Lower leg skin (tissue), 4 donors: ENCODE results near the gene TRMT13. TPM values are rescaled to one million over a fixed set of nuclear protein-coding genes. Genes with fewer than 3 reads are reported as not detected.
"Not testable (repeated sequence)": the region's sequence is repeated elsewhere in the genome, so short reads cannot be mapped to it uniquely, and the experiment has no call there.

Source experiments
- DNase-seq, 2 donors: peaks; one replicate each; pipeline ENCODE4 v3.0.0-alpha.2; 2019; ENCODE audit warnings: low spot score in 2 of 2
- H3K4me3 ChIP-seq: fragments of 200-600 bp; sonication (generic); 2 replicates; pipeline ENCODE4 v1.5.1; 2017; ENCODE audit warnings: mild to moderate bottlenecking, low read depth; ENCODE audit not compliant: poor library complexity, severe bottlenecking
- POLR2A ChIP-seq, 2 donors: fragments of 450-650 bp; IDR thresholded peaks; one replicate each; pipeline ENCODE4 v1.6.1; 2016 to 2017; ENCODE audit warnings: antibody characterized with exemption in 2 of 2, mild to moderate bottlenecking in 1 of 2, moderate library complexity in 1 of 2
- WGBS, 2 donors: methylation state at CpG; one replicate each; pipeline ENCODE4 v1.1.5; 2018; 5-methylcytosine and 5-hydroxymethylcytosine counted together
- intact Hi-C: fragments of 100-400 bp; cut with DNase I; formaldehyde crosslinking; loops from one replicate; pipeline ENCODE4 v1.15.0; 2023; ENCODE audit warnings: low total_unique reads
- total RNA-seq, 4 donors: library from RNA; depleted of rRNA; stranded (reverse); fragments of >200 nt; gene quantifications; one replicate each; pipeline ENCODE4 v1.1.0, GENCODE V29; 2016
- TF ChIP-seq, protein P1 (sequence below), 3 donors: fragments of 450-650 bp; IDR thresholded peaks; one replicate each; pipeline ENCODE4 v1.5.1; 2016; ENCODE audit warnings: antibody characterized with exemption in 3 of 3, mild to moderate bottlenecking in 3 of 3, moderate library complexity in 2 of 3

The TRMT13 gene
- total RNA-seq, 4 donors from 2014 or later: 10.3 to 43.5 (median 13.4) TPM

DNA sequence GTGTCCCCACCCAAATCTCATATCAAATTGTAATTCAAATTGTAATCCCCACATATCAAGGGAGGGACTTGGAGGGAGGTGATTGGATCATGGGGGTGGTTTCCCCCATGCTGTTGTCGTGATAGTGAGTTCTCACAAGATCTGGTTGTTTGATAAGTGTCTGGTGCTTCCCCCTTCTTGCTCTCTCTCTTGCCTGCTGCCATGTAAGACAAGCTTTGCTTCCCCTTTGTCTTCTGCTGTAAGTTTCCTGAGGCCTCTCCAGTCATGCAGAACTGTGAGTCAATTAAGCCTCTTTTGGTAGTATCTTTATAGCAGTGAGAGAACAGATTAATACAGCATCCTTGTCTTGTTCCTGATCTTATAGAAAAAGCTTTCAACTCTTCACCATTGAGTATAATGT, 51.6 kb downstream of the TRMT13 start:
- no peak overlapping the region for H3K4me3 ChIP-seq
- TF ChIP-seq, protein P1, sequence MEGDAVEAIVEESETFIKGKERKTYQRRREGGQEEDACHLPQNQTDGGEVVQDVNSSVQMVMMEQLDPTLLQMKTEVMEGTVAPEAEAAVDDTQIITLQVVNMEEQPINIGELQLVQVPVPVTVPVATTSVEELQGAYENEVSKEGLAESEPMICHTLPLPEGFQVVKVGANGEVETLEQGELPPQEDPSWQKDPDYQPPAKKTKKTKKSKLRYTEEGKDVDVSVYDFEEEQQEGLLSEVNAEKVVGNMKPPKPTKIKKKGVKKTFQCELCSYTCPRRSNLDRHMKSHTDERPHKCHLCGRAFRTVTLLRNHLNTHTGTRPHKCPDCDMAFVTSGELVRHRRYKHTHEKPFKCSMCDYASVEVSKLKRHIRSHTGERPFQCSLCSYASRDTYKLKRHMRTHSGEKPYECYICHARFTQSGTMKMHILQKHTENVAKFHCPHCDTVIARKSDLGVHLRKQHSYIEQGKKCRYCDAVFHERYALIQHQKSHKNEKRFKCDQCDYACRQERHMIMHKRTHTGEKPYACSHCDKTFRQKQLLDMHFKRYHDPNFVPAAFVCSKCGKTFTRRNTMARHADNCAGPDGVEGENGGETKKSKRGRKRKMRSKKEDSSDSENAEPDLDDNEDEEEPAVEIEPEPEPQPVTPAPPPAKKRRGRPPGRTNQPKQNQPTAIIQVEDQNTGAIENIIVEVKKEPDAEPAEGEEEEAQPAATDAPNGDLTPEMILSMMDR (IDR thresholded peaks at IDR 0.05): no peak
- no peak for TF ChIP-seq POLR2A (IDR thresholded peaks at IDR 0.05)
- no peak for DNase-seq
- 43 to 48% methylated on average over 1 of the region's 1 CpG for WGBS, 2 donors
- intact Hi-C loops: no loop called here

- 54 to 55% methylated on average over 3 of the region's 3 CpGs for WGBS, 2 donors
- H3K4me3 ChIP-seq: no peak overlapping the region
Measured at GRCh38 chr1:100187912-100188311, 54.9 kb downstream of the TRMT13 start.

GRCh38 chr1:100188617-100189016, 55.7 kb downstream of the TRMT13 start:
- H3K4me3 ChIP-seq: no peak overlapping the region
- DNase-seq: no peak
- 43 to 48% methylated on average over 3 of the region's 3 CpGs for WGBS, 2 donors
- intact Hi-C loops: no loop called here
- TF ChIP-seq, protein P1 (IDR thresholded peaks at IDR 0.05): no peak
- no peak for TF ChIP-seq POLR2A (IDR thresholded peaks at IDR 0.05)

More at GRCh38 chr1:100187912-100188311, 54.9 kb downstream of the TRMT13 start:
- DNase-seq: peak; percentile 52 to 87
- TF ChIP-seq POLR2A (IDR thresholded peaks at IDR 0.05): no peak
- TF ChIP-seq, protein P1 (IDR thresholded peaks at IDR 0.05): no peak
- intact Hi-C loops: no loop called here

GRCh38 chr1:100198596-100198995, 65.6 kb downstream of the TRMT13 start:
- no peak overlapping the region for H3K4me3 ChIP-seq
- no peak for TF ChIP-seq POLR2A (IDR thresholded peaks at IDR 0.05)
- no peak for DNase-seq
- intact Hi-C loops: no loop called here
- 94 to 97% methylated on average over 1 of the region's 1 CpG for WGBS, 2 donors

DNA sequence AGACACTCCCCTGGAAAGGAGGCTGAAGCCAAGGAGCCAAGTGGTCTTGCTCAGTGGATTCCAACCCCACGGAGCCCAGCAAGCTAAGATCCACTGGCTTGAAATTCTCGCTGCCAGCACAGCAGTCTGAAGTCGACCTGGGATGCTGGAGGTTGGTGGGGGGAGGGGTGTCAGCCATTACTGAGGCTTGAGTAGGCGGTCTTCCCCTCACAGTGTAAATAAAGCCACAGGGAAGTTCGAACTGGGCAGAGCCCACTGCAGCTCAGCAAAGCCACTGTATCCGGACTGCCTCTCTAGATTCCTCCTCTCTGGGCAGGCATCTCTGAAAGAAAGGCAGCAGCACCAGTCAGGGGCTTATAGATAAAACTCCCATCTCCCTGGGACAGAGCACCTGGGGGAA, 67.1 kb downstream of the TRMT13 start:
- WGBS, 2 donors: 76 to 79% methylated on average over 6 of the region's 6 CpGs
- intact Hi-C loops: not testable (repeated sequence)

More for the DNA sequence above, 67.1 kb downstream of the TRMT13 start:
- DNase-seq, H3K4me3 ChIP-seq: not testable (repeated sequence)

Other genes starting within 250 kb of the TRMT13 start
- 10 to 100 TPM; 19.6 to 23.9 (median 22.4) TPM for gene SLC35A3, start 163.2 kb upstream of the TRMT13 start, total RNA-seq
- gene SASS6, start 233 bp upstream of the TRMT13 start, total RNA-seq: 1 to 10 TPM in 3 of 4 donors, under 1 TPM in 1; 0.84 to 2.7 (median 1.8) TPM
- 1 to 10 TPM in 3 of 4 donors, not detected in 1; 1.2 to 1.6 (median 1.2) TPM for gene LRRC39, start 45.1 kb downstream of the TRMT13 start, total RNA-seq
- 1 to 10 TPM; 6.4 to 9.9 (median 8.2) TPM for gene DBT, start 116.7 kb downstream of the TRMT13 start, total RNA-seq
- 10 to 100 TPM; 13.0 to 26.6 (median 17.1) TPM for gene RTCA, start 133.1 kb downstream of the TRMT13 start, total RNA-seq
- 10 to 100 TPM; 13.5 to 15.4 (median 14.4) TPM for gene CDC14A, start 219.3 kb downstream of the TRMT13 start, total RNA-seq